Activated naive CD8-positive, alpha-beta T cell treated with anti-CD3 and anti-CD28 coated beads, Interleukin-2, amount 50 U/mL, for 24 hours (primary cell): ENCODE data around the gene DNASE2B.

Experiments
- ATAC-seq: fragments of 150-1000 bp; cut with Tn5 transposase; one replicate; pipeline ENCODE4 v1.10.0; 2021
- DNase-seq: peaks from one replicate; pipeline ENCODE4 v3.0.0; 2021
- H3K27ac Mint-ChIP-seq: one replicate; pipeline ENCODE4 v1.8.0; 2021; ENCODE audit warnings: mild to moderate bottlenecking, mixed read lengths
- H3K27me3 Mint-ChIP-seq: one replicate; pipeline ENCODE4 v1.8.0; 2021; ENCODE audit warnings: mixed read lengths
- H3K36me3 Mint-ChIP-seq: one replicate; pipeline ENCODE4 v1.8.0; 2021; ENCODE audit warnings: low read depth, mixed read lengths
- H3K4me1 Mint-ChIP-seq: one replicate; pipeline ENCODE4 v1.8.0; 2021; ENCODE audit warnings: mixed read lengths
- H3K4me3 Mint-ChIP-seq: one replicate; pipeline ENCODE4 v1.8.0; 2021; ENCODE audit warnings: mild to moderate bottlenecking, moderate library complexity, mixed read lengths
- H3K9me3 Mint-ChIP-seq: one replicate; pipeline ENCODE4 v1.8.0; 2021; ENCODE audit warnings: mixed read lengths

Gene DNASE2B

DNA sequence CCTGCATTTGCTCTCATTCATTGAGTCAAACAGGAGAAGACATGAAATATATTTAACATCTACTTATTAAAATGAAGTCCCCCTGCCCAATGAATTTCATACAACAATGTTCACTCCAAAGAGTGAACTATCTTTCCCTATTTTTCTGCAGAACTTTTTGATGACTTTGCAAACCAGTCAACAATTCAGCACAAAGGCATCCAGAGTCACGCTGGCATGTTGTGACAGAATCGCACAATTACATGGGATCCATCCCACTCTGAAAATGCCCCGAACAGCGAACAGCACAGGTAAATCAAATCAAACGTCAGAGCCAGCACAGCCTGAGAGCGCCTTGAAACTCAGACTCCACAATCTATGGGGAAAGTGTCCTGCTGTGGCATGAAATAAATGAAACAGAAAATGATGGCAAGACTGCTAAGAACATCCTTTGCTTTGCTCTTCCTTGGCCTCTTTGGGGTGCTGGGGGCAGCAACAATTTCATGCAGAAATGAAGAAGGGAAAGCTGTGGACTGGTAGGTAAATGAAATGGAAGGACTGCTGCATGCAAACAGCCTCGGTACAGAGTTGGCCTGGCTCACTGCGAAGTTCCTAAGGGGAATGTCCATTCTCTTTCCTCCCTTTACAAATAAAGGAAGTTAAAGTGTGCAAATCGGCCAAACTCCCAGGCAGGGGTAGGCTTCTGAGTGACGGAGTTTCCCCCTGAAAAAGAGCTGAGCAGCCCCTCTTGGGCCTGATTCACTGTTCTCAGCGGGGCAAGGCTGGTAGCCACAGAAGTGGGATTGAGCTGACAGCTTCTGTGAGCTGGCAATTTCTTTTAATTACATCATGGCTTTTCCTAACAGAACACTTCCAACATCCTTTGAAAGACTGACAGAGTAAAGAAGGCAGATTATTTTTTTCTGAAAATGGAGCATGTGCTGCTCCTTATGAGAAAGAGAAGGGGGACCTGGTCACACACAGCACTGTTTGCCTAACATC is at the start of gene DNASE2B:
Gene DNASE2B (plus strand): TSS at position 310 of the 981 bp plus-strand sequence. CDS start 81 bp downstream, at position 391.
- H3K4me3 Mint-ChIP-seq: no peak within 1 kb of the TSS
- no peaks in the 10 kb centered on the region for H3K9me3 Mint-ChIP-seq
- H3K4me1 Mint-ChIP-seq: no peaks in the 10 kb centered on the region
- ATAC-seq (no peak), DNase-seq (no peak)
- no peaks in the 10 kb centered on the region for H3K27me3 Mint-ChIP-seq
- no peaks in the 10 kb centered on the region for H3K36me3 Mint-ChIP-seq
- H3K27ac Mint-ChIP-seq: no peak within 1 kb of the TSS

DNA sequence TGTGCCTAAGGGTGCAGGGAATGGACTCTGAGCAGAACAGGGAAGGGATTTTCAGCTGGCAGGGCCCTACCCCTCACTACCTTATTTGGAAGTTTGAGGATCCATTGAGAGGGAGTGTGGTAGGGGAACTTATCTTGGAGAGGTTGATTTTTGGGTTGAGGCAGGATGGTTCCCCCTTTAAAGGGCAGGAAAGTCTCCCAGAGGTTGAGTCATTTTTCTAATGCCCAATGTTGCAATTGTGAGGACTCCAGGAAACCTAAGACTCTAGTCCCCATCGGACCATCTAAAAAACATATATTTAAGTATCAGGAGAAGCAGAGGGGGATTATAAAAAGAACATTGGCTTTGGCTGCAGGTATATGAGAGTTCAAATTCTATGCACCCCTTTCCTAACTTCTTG is 49.5 kb upstream of the DNASE2B start:
- no peak for DNase-seq
- no peak for ATAC-seq
- H3K4me3 Mint-ChIP-seq: no peak overlapping the region
- H3K4me1 Mint-ChIP-seq: peaks cover 2% of the 10 kb centered on the region
- no peaks in the 10 kb centered on the region for H3K27me3 Mint-ChIP-seq
- H3K9me3 Mint-ChIP-seq: no peaks in the 10 kb centered on the region
- no peaks in the 10 kb centered on the region for H3K36me3 Mint-ChIP-seq
- no peak overlapping the region for H3K27ac Mint-ChIP-seq

DNA sequence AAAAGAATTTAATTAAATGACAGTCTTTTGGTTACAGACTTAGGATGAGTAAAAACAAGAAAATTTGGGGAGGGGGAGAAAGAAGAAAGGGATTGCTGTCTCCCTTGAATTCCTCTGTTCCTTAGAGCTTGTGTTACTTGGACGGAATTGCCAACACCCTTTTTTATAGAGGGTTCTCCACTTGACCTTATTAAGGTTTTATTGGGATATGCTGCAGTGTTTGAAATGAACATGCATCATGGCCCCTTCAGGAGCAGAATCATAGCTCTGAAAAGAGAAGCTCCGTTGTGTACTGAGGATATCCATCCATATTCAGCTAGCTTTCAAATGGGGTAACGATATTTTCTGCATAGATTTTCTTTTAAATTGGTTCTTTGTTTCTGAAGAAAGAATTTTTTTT is 48.2 kb upstream of the DNASE2B start:
- DNase-seq (no peak), ATAC-seq (no peak)
- H3K9me3 Mint-ChIP-seq: no peaks in the 10 kb centered on the region
- H3K27me3 Mint-ChIP-seq: no peaks in the 10 kb centered on the region
- H3K27ac Mint-ChIP-seq: no peak overlapping the region
- H3K4me3 Mint-ChIP-seq: no peak overlapping the region
- no peaks in the 10 kb centered on the region for H3K36me3 Mint-ChIP-seq
- H3K4me1 Mint-ChIP-seq: peaks cover 2% of the 10 kb centered on the region

DNA sequence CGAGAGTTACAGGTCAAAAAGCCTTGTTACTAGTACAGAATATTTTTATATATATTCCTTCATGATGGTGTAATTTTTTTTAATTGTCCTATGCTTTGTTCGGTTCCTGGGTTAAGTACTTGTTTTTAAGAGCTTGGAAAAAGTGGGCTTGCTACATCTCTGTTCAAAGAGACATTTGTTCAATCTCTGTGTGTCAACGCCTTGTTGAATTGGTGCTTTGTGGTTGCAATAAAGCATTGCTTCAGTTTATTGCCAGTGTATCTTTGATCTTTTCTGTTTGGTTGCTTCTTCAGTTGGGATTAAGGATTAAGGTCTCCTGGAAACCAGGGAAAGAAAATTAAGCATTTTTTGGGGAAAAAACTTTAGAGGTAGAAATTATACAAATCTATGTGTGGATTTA is 47.7 kb upstream of the DNASE2B start:
- no peak overlapping the region for H3K4me3 Mint-ChIP-seq
- no peak overlapping the region for H3K27ac Mint-ChIP-seq
- H3K9me3 Mint-ChIP-seq: no peaks in the 10 kb centered on the region
- no peaks in the 10 kb centered on the region for H3K36me3 Mint-ChIP-seq
- no peak for ATAC-seq
- no peaks in the 10 kb centered on the region for H3K27me3 Mint-ChIP-seq
- H3K4me1 Mint-ChIP-seq: peaks cover 2% of the 10 kb centered on the region
- no peak for DNase-seq

- Mint-ChIP-seq H3K9me3 (peaks cover 5% of the 10 kb centered on the region), H3K36me3 (peaks cover 1% of the 10 kb centered on the region), H3K4me1 (peaks cover 2% of the 10 kb centered on the region), H3K27me3 (no peaks in the 10 kb centered on the region), H3K27ac (no peak overlapping the region), H3K4me3 (no peak overlapping the region)
- ATAC-seq: no peak
- no peak for DNase-seq
These were observed 45.8 kb upstream of the DNASE2B start for GRCh38 chr1:84352298-84353106.

DNA sequence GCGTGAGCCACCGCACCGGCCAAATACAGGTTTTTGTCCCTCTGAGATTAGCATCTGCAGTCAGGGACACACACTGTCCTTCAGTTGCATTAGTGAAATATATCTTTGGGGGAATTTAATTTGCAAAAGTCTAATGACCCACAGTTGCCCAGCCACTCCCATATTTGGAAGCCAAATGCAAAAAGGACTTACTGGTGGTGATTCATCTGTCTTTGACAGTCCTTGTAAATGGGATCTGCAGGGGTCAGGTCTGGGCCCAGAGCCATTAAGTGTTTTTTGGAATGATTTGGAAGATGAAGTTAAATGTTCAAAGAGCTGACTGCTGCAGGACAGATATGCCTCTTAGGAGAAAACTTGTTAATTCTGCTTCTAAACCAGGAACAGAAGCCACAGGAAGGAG is 44.6 kb upstream of the DNASE2B start:
- Mint-ChIP-seq H3K27me3 (no peaks in the 10 kb centered on the region), H3K4me3 (no peak overlapping the region), H3K9me3 (peaks cover 9% of the 10 kb centered on the region), H3K36me3 (peaks cover 1% of the 10 kb centered on the region), H3K4me1 (peaks cover 2% of the 10 kb centered on the region), H3K27ac (no peak overlapping the region)
- ATAC-seq (no peak), DNase-seq (no peak)

GRCh38 chr1:84355556-84355955 is 42.7 kb upstream of the DNASE2B start:
- H3K27me3 Mint-ChIP-seq: no peaks in the 10 kb centered on the region
- peaks cover 2% of the 10 kb centered on the region for H3K4me1 Mint-ChIP-seq
- H3K9me3 Mint-ChIP-seq: peaks cover 9% of the 10 kb centered on the region
- peaks cover 1% of the 10 kb centered on the region for H3K36me3 Mint-ChIP-seq
- no peak overlapping the region for H3K4me3 Mint-ChIP-seq
- no peak overlapping the region for H3K27ac Mint-ChIP-seq
- DNase-seq (no peak), ATAC-seq (no peak)

- Mint-ChIP-seq H3K36me3 (peaks cover 1% of the 10 kb centered on the region), H3K9me3 (peaks cover 9% of the 10 kb centered on the region), H3K4me3 (no peak overlapping the region), H3K4me1 (no peaks in the 10 kb centered on the region), H3K27me3 (no peaks in the 10 kb centered on the region), H3K27ac (no peak overlapping the region)
- DNase-seq (no peak), ATAC-seq (no peak)
These were observed 41.4 kb upstream of the DNASE2B start for GRCh38 chr1:84356881-84357280.

GRCh38 chr1:84358695-84359094 is 39.6 kb upstream of the DNASE2B start:
- peaks cover 2% of the 10 kb centered on the region for H3K27me3 Mint-ChIP-seq
- peaks cover 1% of the 10 kb centered on the region for H3K36me3 Mint-ChIP-seq
- no peak overlapping the region for H3K4me3 Mint-ChIP-seq
- DNase-seq (no peak), ATAC-seq (no peak)
- no peak overlapping the region for H3K27ac Mint-ChIP-seq
- peaks cover 4% of the 10 kb centered on the region for H3K4me1 Mint-ChIP-seq
- peaks cover 9% of the 10 kb centered on the region for H3K9me3 Mint-ChIP-seq

- Mint-ChIP-seq H3K27me3 (peaks cover 2% of the 10 kb centered on the region), H3K27ac (no peak overlapping the region), H3K4me3 (no peak overlapping the region), H3K9me3 (peaks cover 9% of the 10 kb centered on the region), H3K4me1 (peaks cover 6% of the 10 kb centered on the region), H3K36me3 (peaks cover 1% of the 10 kb centered on the region)
- DNase-seq (no peak), ATAC-seq (no peak)
These were observed 38.0 kb upstream of the DNASE2B start for GRCh38 chr1:84360316-84360715.

GRCh38 chr1:84361796-84362195 is 36.5 kb upstream of the DNASE2B start:
- peaks cover 13% of the 10 kb centered on the region for H3K4me1 Mint-ChIP-seq
- no peak overlapping the region for H3K27ac Mint-ChIP-seq
- DNase-seq (no peak), ATAC-seq (no peak)
- no peak overlapping the region for H3K4me3 Mint-ChIP-seq
- H3K27me3 Mint-ChIP-seq: peaks cover 2% of the 10 kb centered on the region
- H3K9me3 Mint-ChIP-seq: peaks cover 7% of the 10 kb centered on the region
- no peaks in the 10 kb centered on the region for H3K36me3 Mint-ChIP-seq

- H3K4me1 Mint-ChIP-seq: peaks cover 13% of the 10 kb centered on the region
- no peak overlapping the region for H3K4me3 Mint-ChIP-seq
- ATAC-seq: no peak
- H3K36me3 Mint-ChIP-seq: no peaks in the 10 kb centered on the region
- DNase-seq: no peak
- peaks cover 2% of the 10 kb centered on the region for H3K27me3 Mint-ChIP-seq
- H3K9me3 Mint-ChIP-seq: peaks cover 1% of the 10 kb centered on the region
- no peak overlapping the region for H3K27ac Mint-ChIP-seq
These were observed 35.3 kb upstream of the DNASE2B start for GRCh38 chr1:84363019-84363418.

- no peaks in the 10 kb centered on the region for H3K36me3 Mint-ChIP-seq
- DNase-seq (no peak), ATAC-seq (no peak)
- no peaks in the 10 kb centered on the region for H3K9me3 Mint-ChIP-seq
- H3K4me3 Mint-ChIP-seq: no peak overlapping the region
- peaks cover 2% of the 10 kb centered on the region for H3K27me3 Mint-ChIP-seq
- peaks cover 13% of the 10 kb centered on the region for H3K4me1 Mint-ChIP-seq
- H3K27ac Mint-ChIP-seq: no peak overlapping the region
These were observed 34.7 kb upstream of the DNASE2B start for GRCh38 chr1:84363622-84364021.

DNA sequence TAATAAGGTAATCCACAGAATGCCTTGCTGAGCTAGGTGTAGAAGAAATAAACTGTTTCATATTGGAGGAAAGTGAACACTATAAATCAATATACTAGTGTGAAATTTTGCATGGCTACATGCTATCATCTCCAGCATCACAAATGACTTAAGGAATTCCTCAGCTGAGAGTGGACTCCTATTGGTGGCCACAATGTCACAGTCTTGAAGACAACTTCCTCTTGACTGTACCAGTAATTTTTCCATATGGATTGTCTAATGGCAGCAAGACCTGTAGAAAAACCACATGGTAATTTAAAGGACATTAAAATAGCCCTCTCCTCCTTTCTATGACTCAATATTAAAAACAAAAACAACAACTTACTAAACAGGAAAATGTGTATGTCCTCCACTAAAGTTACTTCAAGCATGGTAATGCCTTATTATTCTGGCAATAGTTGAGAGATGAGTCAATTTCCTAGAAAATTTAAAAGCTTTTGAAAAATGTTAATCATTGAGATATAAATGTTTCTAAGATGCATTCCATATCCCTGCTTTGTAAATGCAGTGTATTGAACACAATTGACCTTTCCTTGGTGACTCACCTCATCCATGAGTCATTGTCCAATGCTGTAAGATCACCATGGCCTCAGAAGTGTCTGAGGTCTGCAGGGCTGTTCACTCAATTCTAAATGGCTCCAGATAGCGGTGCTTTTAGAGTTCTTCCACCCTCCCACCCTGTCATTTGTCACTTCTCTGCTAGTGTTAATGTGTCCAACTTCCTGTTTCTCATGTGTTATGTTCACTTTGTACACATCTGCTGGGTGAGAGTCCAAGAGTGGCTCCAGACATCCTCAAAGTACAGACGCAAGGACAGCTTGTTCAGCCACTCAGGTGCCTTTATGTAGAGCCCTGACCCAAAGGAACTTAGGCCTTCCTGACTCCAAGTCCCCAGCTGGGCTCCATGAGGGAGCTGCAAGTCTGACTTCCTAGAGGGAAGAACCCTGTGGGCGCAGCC is 32.8 kb upstream of the DNASE2B start:
- Mint-ChIP-seq H3K27me3 (peaks cover 2% of the 10 kb centered on the region), H3K9me3 (no peaks in the 10 kb centered on the region), H3K36me3 (no peaks in the 10 kb centered on the region), H3K27ac (peak overlapping the region; percentile 68), H3K4me1 (peaks cover 13% of the 10 kb centered on the region), H3K4me3 (no peak overlapping the region)
- peak; percentile 97 for ATAC-seq
- DNase-seq: peak; percentile 42
